ENCODE results near the gene SRBD1.

The SRBD1 gene

GRCh38 chr2:45457211-45457945, 153.7 kb downstream of the SRBD1 start:
- H3K4me1 ChIP-seq (ENCODE audit: insufficient read depth, low read length) = peaks cover 14% of the 10 kb centered on the region
- H3K27me3 ChIP-seq (ENCODE audit: insufficient read depth, low read length) = no peaks in the 10 kb centered on the region
- H3K9ac ChIP-seq (ENCODE audit: low read depth, low read length) = no peak overlapping the region
- no peaks in the 10 kb centered on the region for H3K9me3 ChIP-seq (ENCODE audit: insufficient read depth, low read depth, low read length)
- H3K27ac ChIP-seq (ENCODE audit: low read depth, low read length) = no peak overlapping the region
- WGBS = 100% methylated on average over 4 of the region's 5 CpGs
- H3K4me3 ChIP-seq (ENCODE audit: low read length) = no peak overlapping the region
- no peaks in the 10 kb centered on the region for H3K36me3 ChIP-seq (ENCODE audit: insufficient read depth, low read length)

- WGBS = 96% methylated on average over 2 of the region's 4 CpGs
- Histone ChIP-seq H3K9ac (ENCODE audit: low read depth, low read length) (no peak overlapping the region), H3K27me3 (ENCODE audit: insufficient read depth, low read length) (no peaks in the 10 kb centered on the region), H3K9me3 (ENCODE audit: insufficient read depth, low read depth, low read length) (no peaks in the 10 kb centered on the region), H3K4me3 (ENCODE audit: low read length) (no peak overlapping the region), H3K4me1 (ENCODE audit: insufficient read depth, low read length) (no peaks in the 10 kb centered on the region; the same call in 1 of the 2 replicates), H3K27ac (ENCODE audit: low read depth, low read length) (no peak overlapping the region), H3K36me3 (ENCODE audit: insufficient read depth, low read length) (no peaks in the 10 kb centered on the region)
Measured at GRCh38 chr2:45452866-45453265, 158.2 kb downstream of the SRBD1 start.

GRCh38 chr2:45450634-45451033, 160.4 kb downstream of the SRBD1 start:
- H3K4me3 ChIP-seq (ENCODE audit: low read length) = no peak overlapping the region
- no peaks in the 10 kb centered on the region for H3K36me3 ChIP-seq (ENCODE audit: insufficient read depth, low read length)
- no peak overlapping the region for H3K27ac ChIP-seq (ENCODE audit: low read depth, low read length)
- H3K9ac ChIP-seq (ENCODE audit: low read depth, low read length) = no peak overlapping the region
- H3K27me3 ChIP-seq (ENCODE audit: insufficient read depth, low read length) = no peaks in the 10 kb centered on the region
- H3K4me1 ChIP-seq (ENCODE audit: insufficient read depth, low read length) = no peaks in the 10 kb centered on the region; the same call in 1 of the 2 replicates
- WGBS = 98% methylated on average over 2 of the region's 2 CpGs
- H3K9me3 ChIP-seq (ENCODE audit: insufficient read depth, low read depth, low read length) = no peaks in the 10 kb centered on the region

GRCh38 chr2:45448217-45448616, 162.8 kb downstream of the SRBD1 start:
- Histone ChIP-seq H3K4me1 (ENCODE audit: insufficient read depth, low read length) (no peaks in the 10 kb centered on the region), H3K9me3 (ENCODE audit: insufficient read depth, low read depth, low read length) (no peaks in the 10 kb centered on the region), H3K27ac (ENCODE audit: low read depth, low read length) (no peak overlapping the region), H3K4me3 (ENCODE audit: low read length) (no peak overlapping the region), H3K27me3 (ENCODE audit: insufficient read depth, low read length) (no peaks in the 10 kb centered on the region), H3K9ac (ENCODE audit: low read depth, low read length) (no peak overlapping the region), H3K36me3 (ENCODE audit: insufficient read depth, low read length) (no peaks in the 10 kb centered on the region)
- WGBS = 85% methylated on average over 2 of the region's 3 CpGs

GRCh38 chr2:45446016-45446415, 165.1 kb downstream of the SRBD1 start:
- H3K27ac ChIP-seq (ENCODE audit: low read depth, low read length) = no peak overlapping the region
- H3K9me3 ChIP-seq (ENCODE audit: insufficient read depth, low read depth, low read length) = no peaks in the 10 kb centered on the region
- H3K4me3 ChIP-seq (ENCODE audit: low read length) = no peak overlapping the region
- no peaks in the 10 kb centered on the region for H3K27me3 ChIP-seq (ENCODE audit: insufficient read depth, low read length)
- 87% methylated on average over 2 of the region's 2 CpGs for WGBS
- H3K36me3 ChIP-seq (ENCODE audit: insufficient read depth, low read length) = no peaks in the 10 kb centered on the region
- no peak overlapping the region for H3K9ac ChIP-seq (ENCODE audit: low read depth, low read length)
- no peaks in the 10 kb centered on the region for H3K4me1 ChIP-seq (ENCODE audit: insufficient read depth, low read length)

- no peaks in the 10 kb centered on the region for H3K4me1 ChIP-seq (ENCODE audit: insufficient read depth, low read length)
- H3K27ac ChIP-seq (ENCODE audit: low read depth, low read length) = no peak overlapping the region
- H3K36me3 ChIP-seq (ENCODE audit: insufficient read depth, low read length) = no peaks in the 10 kb centered on the region
- no peaks in the 10 kb centered on the region for H3K9me3 ChIP-seq (ENCODE audit: insufficient read depth, low read depth, low read length)
- WGBS = 93% methylated on average over 1 of the region's 1 CpG
- no peak overlapping the region for H3K9ac ChIP-seq (ENCODE audit: low read depth, low read length)
- no peaks in the 10 kb centered on the region for H3K27me3 ChIP-seq (ENCODE audit: insufficient read depth, low read length)
- no peak overlapping the region for H3K4me3 ChIP-seq (ENCODE audit: low read length)
Measured at GRCh38 chr2:45445037-45445436, 166.0 kb downstream of the SRBD1 start.

- Histone ChIP-seq H3K36me3 (ENCODE audit: insufficient read depth, low read length) (no peaks in the 10 kb centered on the region), H3K27me3 (ENCODE audit: insufficient read depth, low read length) (no peaks in the 10 kb centered on the region), H3K9me3 (ENCODE audit: insufficient read depth, low read depth, low read length) (no peaks in the 10 kb centered on the region), H3K9ac (ENCODE audit: low read depth, low read length) (no peak overlapping the region), H3K27ac (ENCODE audit: low read depth, low read length) (no peak overlapping the region), H3K4me3 (ENCODE audit: low read length) (no peak overlapping the region), H3K4me1 (ENCODE audit: insufficient read depth, low read length) (no peaks in the 10 kb centered on the region)
- WGBS = 92% methylated on average over 1 of the region's 1 CpG
Measured at GRCh38 chr2:45443012-45443411, 168.1 kb downstream of the SRBD1 start.

GRCh38 chr2:45442026-45442425, 169.0 kb downstream of the SRBD1 start:
- Histone ChIP-seq H3K36me3 (ENCODE audit: insufficient read depth, low read length) (no peaks in the 10 kb centered on the region; the same call in 1 of the 2 replicates), H3K4me1 (ENCODE audit: insufficient read depth, low read length) (no peaks in the 10 kb centered on the region), H3K27ac (ENCODE audit: low read depth, low read length) (no peak overlapping the region), H3K9ac (ENCODE audit: low read depth, low read length) (no peak overlapping the region), H3K27me3 (ENCODE audit: insufficient read depth, low read length) (no peaks in the 10 kb centered on the region), H3K9me3 (ENCODE audit: insufficient read depth, low read depth, low read length) (no peaks in the 10 kb centered on the region), H3K4me3 (ENCODE audit: low read length) (no peak overlapping the region)
- WGBS = 89% methylated on average over 3 of the region's 3 CpGs

GRCh38 chr2:45441571-45441970, 169.5 kb downstream of the SRBD1 start:
- WGBS = 94% methylated on average over 3 of the region's 3 CpGs
- H3K4me3 ChIP-seq (ENCODE audit: low read length) = no peak overlapping the region
- no peak overlapping the region for H3K9ac ChIP-seq (ENCODE audit: low read depth, low read length)
- no peak overlapping the region for H3K27ac ChIP-seq (ENCODE audit: low read depth, low read length)
- no peaks in the 10 kb centered on the region for H3K4me1 ChIP-seq (ENCODE audit: insufficient read depth, low read length)
- H3K9me3 ChIP-seq (ENCODE audit: insufficient read depth, low read depth, low read length) = no peaks in the 10 kb centered on the region
- no peaks in the 10 kb centered on the region; the same call in 1 of the 2 replicates for H3K36me3 ChIP-seq (ENCODE audit: insufficient read depth, low read length)
- no peaks in the 10 kb centered on the region for H3K27me3 ChIP-seq (ENCODE audit: insufficient read depth, low read length)

GRCh38 chr2:45439788-45440773, 171.0 kb downstream of the SRBD1 start:
- WGBS = 96% methylated on average over 6 of the region's 6 CpGs
- H3K9me3 ChIP-seq (ENCODE audit: insufficient read depth, low read depth, low read length) = no peaks in the 10 kb centered on the region
- no peaks in the 10 kb centered on the region for H3K27me3 ChIP-seq (ENCODE audit: insufficient read depth, low read length)
- no peak overlapping the region for H3K4me3 ChIP-seq (ENCODE audit: low read length)
- no peaks in the 10 kb centered on the region; the same call in 1 of the 2 replicates for H3K36me3 ChIP-seq (ENCODE audit: insufficient read depth, low read length)
- no peak overlapping the region for H3K9ac ChIP-seq (ENCODE audit: low read depth, low read length)
- no peak overlapping the region for H3K27ac ChIP-seq (ENCODE audit: low read depth, low read length)
- no peaks in the 10 kb centered on the region for H3K4me1 ChIP-seq (ENCODE audit: insufficient read depth, low read length)
